PC-3 (cell line): ENCODE results near the gene USP32. TPM values are rescaled to one million over a fixed set of nuclear protein-coding genes. Genes with fewer than 3 reads are reported as not detected.

ENCODE experiments used
- ATAC-seq: fragments of 200-7000 bp; cut with Tn5 transposase; 2 replicates; pipeline ENCODE4 v1.9.1; 2020; ENCODE audit warnings: mild to moderate bottlenecking, moderate library complexity
- BruUV-seq: library from RNA; stranded (reverse); fragments of 400-500 nt; replicated peaks from 2 replicates; lab custom pipeline; 2021; lab: Mats Ljungman, UMichigan
- CTCF ChIA-PET: fragments of 300-600 bp; sonication (Branson Sonifier 250); formaldehyde crosslinking; loops from one replicate; lab custom pipeline; 2022; ENCODE audit warnings: antibody characterized with exemption; lab: Charles Lee
- POLR2A ChIA-PET: fragments of 300-600 bp; sonication (Branson Sonifier 250); formaldehyde crosslinking; loops from one replicate; lab custom pipeline; 2022; ENCODE audit warnings: antibody characterized with exemption; ENCODE audit not compliant: unreplicated experiment; lab: Charles Lee
- DNase-seq: peaks from one replicate; pipeline ENCODE4 v3.0.0-alpha.2; 2015
- H2AFZ ChIP-seq: fragments of 300-600 bp; sonication (generic); 2 replicates; pipeline ENCODE4 v1.6.0; 2016; ENCODE audit warnings: antibody characterized with exemption, low read length
- H3F3A ChIP-seq: fragments of 300-600 bp; sonication (generic); one replicate; pipeline ENCODE4 v1.6.0; 2017; ENCODE audit warnings: antibody characterized with exemption, low read length, control low read depth, mild to moderate bottlenecking; ENCODE audit not compliant: unreplicated experiment
- H3K27ac ChIP-seq: fragments of 300-600 bp; sonication (generic); 2 replicates; pipeline ENCODE4 v1.5.1; 2016; ENCODE audit warnings: mild to moderate bottlenecking, low read length
- H3K27me3 ChIP-seq: fragments of 300-600 bp; sonication (generic); 2 replicates; pipeline ENCODE4 v1.6.1; 2016; ENCODE audit warnings: low read length, mixed read lengths
- H3K36me3 ChIP-seq: fragments of 300-600 bp; sonication (generic); 2 replicates; pipeline ENCODE4 v1.6.1; 2016; ENCODE audit warnings: low read depth, mixed run types, low read length, mixed read lengths
- H3K4me1 ChIP-seq: fragments of 300-600 bp; sonication (generic); 2 replicates; pipeline ENCODE4 v1.5.1; 2016; ENCODE audit warnings: low read length; ENCODE audit not compliant: insufficient read depth
- H3K4me2 ChIP-seq: fragments of 300-600 bp; sonication (generic); 2 replicates; pipeline ENCODE4 v1.6.0; 2016; ENCODE audit warnings: low read length
- H3K4me3 ChIP-seq: fragments of 300-600 bp; sonication (generic); 2 replicates; pipeline ENCODE4 v1.5.1; 2016; ENCODE audit warnings: mild to moderate bottlenecking, low read length, mixed read lengths
- H3K79me2 ChIP-seq: fragments of 300-600 bp; sonication (generic); 2 replicates; pipeline ENCODE4 v1.6.1; 2017; ENCODE audit warnings: low read length, mixed read lengths
- H3K9ac ChIP-seq: fragments of 300-600 bp; sonication (generic); 2 replicates; pipeline ENCODE4 v1.6.0; 2016; ENCODE audit warnings: mild to moderate bottlenecking, low read length
- H3K9me2 ChIP-seq: fragments of 300-600 bp; sonication (generic); replicated peaks from 2 replicates; pipeline ENCODE4 v1.6.1; 2016; ENCODE audit warnings: mixed run types, low read length, mixed read lengths
- H3K9me3 ChIP-seq: fragments of 300-600 bp; sonication (generic); 2 replicates; pipeline ENCODE4 v1.6.1; 2016; ENCODE audit warnings: low read length, mixed read lengths
- H4K20me1 ChIP-seq: fragments of 300-600 bp; sonication (generic); 2 replicates; pipeline ENCODE4 v1.6.1; 2016; ENCODE audit warnings: low read length, mixed read lengths
- CTCF ChIP-seq: fragments of 300-600 bp; sonication (generic); conservative IDR thresholded peaks from 2 replicates; pipeline ENCODE4 v1.5.1; 2017; ENCODE audit warnings: antibody characterized with exemption, low read depth, mild to moderate bottlenecking, low read length
- EZH2 ChIP-seq: fragments of 300-600 bp; sonication (generic); IDR thresholded peaks from one replicate; pipeline ENCODE4 v1.6.1; 2017; ENCODE audit warnings: antibody characterized with exemption, mild to moderate bottlenecking, low read length; ENCODE audit not compliant: unreplicated experiment
- EZH2phosphoT487 ChIP-seq: fragments of 300-600 bp; sonication (generic); IDR thresholded peaks from 2 replicates; pipeline ENCODE4 v1.6.1; 2018; ENCODE audit warnings: mild to moderate bottlenecking, antibody characterized with exemption, low read length, borderline replicate concordance
- intact Hi-C: fragments of 100-400 bp; cut with micrococcal nuclease; formaldehyde crosslinking; loops from 2 replicates; pipeline ENCODE4 v1.9.0; 2023
- total RNA-seq: library from RNA; depleted of rRNA; stranded (reverse); fragments of >200 nt; gene quantifications from 2 replicates; pipeline ENCODE4 v1.2.3, GENCODE V29; 2014

Gene USP32
- total RNA-seq, 1 experiment from 2014 or later = 34.1 TPM

DNA sequence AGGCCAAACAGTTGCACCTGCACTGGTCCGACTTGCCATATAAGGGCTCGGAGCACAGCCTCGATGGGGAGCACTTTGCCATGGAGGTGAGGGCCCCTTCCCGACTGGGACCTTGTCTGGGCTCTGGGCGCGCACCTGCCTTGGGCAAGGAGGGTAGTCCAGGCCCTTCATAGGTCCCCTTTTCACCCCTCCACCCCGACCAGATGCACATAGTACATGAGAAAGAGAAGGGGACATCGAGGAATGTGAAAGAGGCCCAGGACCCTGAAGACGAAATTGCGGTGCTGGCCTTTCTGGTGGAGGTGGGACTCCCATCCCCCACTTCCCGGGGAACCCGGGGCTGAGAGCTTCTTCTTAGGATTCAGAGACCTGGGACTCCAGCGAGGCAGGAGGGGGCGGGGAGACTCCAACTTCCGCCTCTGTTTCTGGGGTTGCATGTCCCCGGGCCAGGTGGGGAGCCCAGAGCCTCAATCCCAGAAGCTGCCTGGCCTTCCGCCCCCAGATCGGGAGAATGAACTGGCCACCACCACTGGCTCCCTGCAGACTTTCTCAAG lies 234.4 kb downstream of the USP32 start:
- no peaks in the 10 kb centered on the region for H3K9me2 ChIP-seq
- H4K20me1 ChIP-seq = no peaks in the 10 kb centered on the region
- no peaks in the 10 kb centered on the region for H3K36me3 ChIP-seq
- no peaks in the 10 kb centered on the region for H3K79me2 ChIP-seq
- H3K27me3 ChIP-seq = no peaks in the 10 kb centered on the region; the same call in 1 of the 2 replicates
- H3K4me3 ChIP-seq = no peak overlapping the region
- POLR2A ChIA-PET = no interaction called here
- 0 out of 2 replicates have a peak, but pooled peaks cover 6% of the 10 kb centered on the region for H3K4me1 ChIP-seq
- no peaks in the 10 kb centered on the region for H3F3A ChIP-seq
- TF ChIP-seq CTCF (no peak), EZH2 (no peak), EZH2phosphoT487 (no peak)
- H3K9ac ChIP-seq = no peak overlapping the region
- no peak overlapping the region for H3K4me2 ChIP-seq
- H2AFZ ChIP-seq = no peak overlapping the region
- ATAC-seq (no peak), DNase-seq (no peak)
- CTCF ChIA-PET = no interaction called here
- no peak overlapping the region for H3K27ac ChIP-seq
- no TSS peak for BruUV-seq
- no peaks in the 10 kb centered on the region for H3K9me3 ChIP-seq
- intact Hi-C loops = no loop called here

GRCh38 chr17:60156746-60157145 lies 235.2 kb downstream of the USP32 start:
- no peaks in the 10 kb centered on the region for H3F3A ChIP-seq
- H3K4me1 ChIP-seq = 0 out of 2 replicates have a peak, but pooled peaks cover 6% of the 10 kb centered on the region
- no peak for ATAC-seq
- H3K4me2 ChIP-seq = no peak overlapping the region
- H3K9me3 ChIP-seq = no peaks in the 10 kb centered on the region
- peaks cover under 1% of the 10 kb centered on the region; the same call in 1 of the 2 replicates for H3K27me3 ChIP-seq
- DNase-seq = no peak
- intact Hi-C loops = no loop called here
- H3K79me2 ChIP-seq = no peaks in the 10 kb centered on the region
- CTCF ChIA-PET = no interaction called here
- BruUV-seq = no TSS peak
- TF ChIP-seq EZH2 (no peak), EZH2phosphoT487 (no peak), CTCF (no peak)
- no peak overlapping the region for H3K4me3 ChIP-seq
- no peak overlapping the region for H3K9ac ChIP-seq
- H3K27ac ChIP-seq = no peak overlapping the region
- POLR2A ChIA-PET = no interaction called here
- no peaks in the 10 kb centered on the region for H4K20me1 ChIP-seq
- no peak overlapping the region for H2AFZ ChIP-seq
- no peaks in the 10 kb centered on the region for H3K36me3 ChIP-seq
- H3K9me2 ChIP-seq = no peaks in the 10 kb centered on the region

DNA sequence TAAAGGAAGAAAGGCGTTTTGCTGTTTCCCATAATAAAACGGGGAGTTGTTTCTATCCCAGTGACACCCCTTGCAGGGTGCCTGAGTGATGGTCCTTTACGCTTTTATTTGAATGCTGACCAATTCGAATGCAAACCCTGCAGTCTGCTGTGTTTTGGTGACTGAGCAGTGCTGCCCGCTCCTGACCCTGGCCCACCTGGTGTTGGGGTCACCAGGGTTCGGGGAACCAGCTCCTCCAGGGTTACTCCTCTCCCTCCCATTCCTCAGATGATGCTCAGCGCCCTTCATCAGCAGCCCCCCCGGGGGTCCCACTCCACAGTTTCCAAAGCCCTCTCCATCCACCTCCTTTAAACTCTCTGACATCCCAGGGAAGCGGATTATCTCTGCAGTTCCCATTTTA lies 236.1 kb downstream of the USP32 start:
- no peaks in the 10 kb centered on the region for H3K9me2 ChIP-seq
- TF ChIP-seq EZH2phosphoT487 (no peak), CTCF (no peak), EZH2 (no peak)
- H3K27ac ChIP-seq = no peak overlapping the region
- H2AFZ ChIP-seq = no peak overlapping the region
- no peaks in the 10 kb centered on the region for H4K20me1 ChIP-seq
- H3K9me3 ChIP-seq = no peaks in the 10 kb centered on the region
- BruUV-seq = no TSS peak
- CTCF ChIA-PET = no interaction called here
- intact Hi-C loops = no loop called here
- no peaks in the 10 kb centered on the region for H3F3A ChIP-seq
- H3K79me2 ChIP-seq = no peaks in the 10 kb centered on the region
- 0 out of 2 replicates have a peak, but pooled peaks cover 6% of the 10 kb centered on the region for H3K4me1 ChIP-seq
- DNase-seq = no peak
- H3K36me3 ChIP-seq = no peaks in the 10 kb centered on the region
- no peak overlapping the region for H3K4me3 ChIP-seq
- H3K4me2 ChIP-seq = no peak overlapping the region
- H3K27me3 ChIP-seq = peaks cover 10% of the 10 kb centered on the region
- POLR2A ChIA-PET = no interaction called here
- no peak overlapping the region for H3K9ac ChIP-seq
- ATAC-seq = no peak
